Erythroblast (primary cell): ENCODE data around the gene CTNS.

Experiments
- GATA1 ChIP-seq: IDR thresholded peaks from 2 replicates; pipeline ENCODE4 v1.6.1; 2011; ENCODE audit warnings: low read depth, mild to moderate bottlenecking, control low read depth, low read length, moderate library complexity
- POLR2A ChIP-seq: IDR thresholded peaks from 2 replicates; pipeline ENCODE4 v1.6.1; 2011; ENCODE audit warnings: mild to moderate bottlenecking, low read length

DNA sequence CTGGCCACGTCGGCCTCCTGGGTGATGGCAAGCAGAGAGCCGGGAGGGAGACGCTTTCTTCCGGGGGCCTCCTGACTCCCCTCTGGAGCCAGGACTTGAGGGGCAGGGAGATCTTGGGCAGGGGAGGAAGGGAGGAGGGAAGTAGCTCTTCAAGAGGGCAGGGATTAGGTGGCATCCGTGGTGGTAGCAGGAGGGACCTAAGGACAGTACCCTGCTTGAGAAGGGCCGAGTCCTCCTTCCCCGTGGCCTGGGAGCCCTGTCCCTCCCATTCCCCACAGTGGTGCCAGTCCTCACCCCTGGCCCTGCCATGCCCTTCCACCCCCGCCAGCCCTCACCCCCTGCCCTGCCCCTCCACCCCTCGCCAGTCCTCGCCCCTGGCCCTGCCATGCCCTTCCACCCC, 19.2 kb downstream of the CTNS start:
- TF ChIP-seq POLR2A = no peak
- TF ChIP-seq GATA1 = no peak
